GM19468 (cell line): Measurements from ENCODE around the gene PECR.

Experiments
- ATAC-seq: cut with Tn5 transposase; IDR thresholded peaks from one replicate; pipeline ENCODE4 v1.9.1; 2021; ENCODE audit warnings: mild to moderate bottlenecking, moderate library complexity, moderate number of reproducible peaks; ENCODE audit not compliant: unreplicated experiment; ENCODE audit errors: extremely low read depth

Gene PECR

DNA sequence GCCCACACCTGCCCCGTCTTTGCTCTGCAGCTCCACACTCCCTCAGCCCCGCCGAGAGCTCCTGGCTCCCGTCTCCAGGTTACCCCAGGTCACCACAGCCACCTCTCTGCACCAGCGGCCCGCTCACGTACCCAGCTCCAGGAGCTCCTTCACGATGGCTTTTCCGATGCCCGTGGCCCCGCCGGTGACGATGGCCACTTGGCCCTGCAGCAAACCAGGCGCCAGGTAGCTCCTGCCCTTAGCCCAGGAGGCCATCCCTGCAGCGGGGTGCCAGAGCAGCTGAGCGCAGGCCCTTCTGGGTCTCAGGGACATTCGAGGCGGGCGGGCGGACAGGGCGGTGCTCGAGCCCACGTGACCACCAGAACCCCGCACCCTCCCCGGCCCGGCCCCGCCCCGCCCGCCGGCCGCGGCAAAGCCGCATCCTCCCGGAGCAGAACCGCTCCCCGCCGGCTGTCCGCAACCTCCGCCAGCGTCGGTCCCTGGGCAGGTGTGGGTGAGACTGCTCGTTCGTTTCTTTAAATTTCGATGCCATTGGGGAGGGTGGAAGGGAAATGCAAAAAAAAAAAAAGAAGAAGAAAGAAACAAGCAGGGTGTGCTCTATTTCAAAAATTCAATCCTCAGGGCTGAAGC is at the start of gene PECR, which contains the start of gene TMEM169:
TSS of gene PECR (minus strand) at position 323 of the 630 bp plus-strand sequence. CDS start at position 255, 68 bp downstream.
TSS of gene TMEM169 (plus strand) at position 433 of the 630 bp plus-strand sequence. CDS start 14,045 bp downstream, outside the sequence.
- ATAC-seq = peak; percentile 50

GRCh38 chr2:216130346-216130971 is 48.9 kb upstream of the PECR start:
- ATAC-seq = no peak

DNA sequence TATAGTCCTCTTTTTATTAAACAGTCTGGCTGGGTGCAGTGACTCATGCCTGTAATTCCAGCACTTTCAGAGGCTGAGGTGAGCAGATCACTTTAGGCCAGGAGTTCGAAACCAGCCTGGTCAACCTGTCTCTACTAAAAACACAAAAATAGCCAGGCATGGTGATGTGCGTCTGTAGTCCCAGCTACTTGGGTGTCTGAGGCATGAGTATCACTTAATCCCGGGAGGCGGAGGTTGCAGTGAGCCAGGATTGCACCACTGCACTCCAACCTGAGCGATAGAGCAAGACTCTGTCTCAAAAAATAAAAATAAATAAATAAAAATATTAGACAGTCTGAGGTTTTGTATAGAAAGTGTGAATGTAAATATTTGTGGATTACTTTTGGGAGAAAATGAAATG is 45.3 kb upstream of the PECR start:
- no peak for ATAC-seq

- no peak for ATAC-seq
These were observed 39.6 kb upstream of the PECR start for GRCh38 chr2:216121255-216121654.

DNA sequence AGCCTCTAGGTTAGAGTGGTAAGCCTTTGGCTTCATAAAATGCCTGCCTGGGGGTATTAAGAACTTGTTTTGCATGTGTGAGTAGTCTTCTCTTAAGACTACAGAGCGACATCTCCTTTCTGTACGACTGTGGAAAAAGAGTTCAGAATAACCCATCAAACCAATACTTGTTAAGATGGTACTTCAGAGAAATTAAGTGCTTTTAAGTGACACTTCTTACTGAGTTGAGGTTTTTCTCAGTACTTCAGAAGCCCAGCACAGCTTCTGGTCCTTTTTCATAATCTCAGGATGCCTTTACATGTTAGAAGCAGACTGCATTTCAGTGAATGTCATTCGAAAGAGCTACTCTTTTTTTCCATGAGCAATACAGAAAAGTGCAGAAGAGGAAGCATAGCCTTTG is 38.4 kb upstream of the PECR start:
- ATAC-seq = no peak

- no peak for ATAC-seq
These were observed 37.5 kb upstream of the PECR start for GRCh38 chr2:216119146-216119545.

- no peak for ATAC-seq
These were observed 36.9 kb upstream of the PECR start for GRCh38 chr2:216118474-216118873.

DNA sequence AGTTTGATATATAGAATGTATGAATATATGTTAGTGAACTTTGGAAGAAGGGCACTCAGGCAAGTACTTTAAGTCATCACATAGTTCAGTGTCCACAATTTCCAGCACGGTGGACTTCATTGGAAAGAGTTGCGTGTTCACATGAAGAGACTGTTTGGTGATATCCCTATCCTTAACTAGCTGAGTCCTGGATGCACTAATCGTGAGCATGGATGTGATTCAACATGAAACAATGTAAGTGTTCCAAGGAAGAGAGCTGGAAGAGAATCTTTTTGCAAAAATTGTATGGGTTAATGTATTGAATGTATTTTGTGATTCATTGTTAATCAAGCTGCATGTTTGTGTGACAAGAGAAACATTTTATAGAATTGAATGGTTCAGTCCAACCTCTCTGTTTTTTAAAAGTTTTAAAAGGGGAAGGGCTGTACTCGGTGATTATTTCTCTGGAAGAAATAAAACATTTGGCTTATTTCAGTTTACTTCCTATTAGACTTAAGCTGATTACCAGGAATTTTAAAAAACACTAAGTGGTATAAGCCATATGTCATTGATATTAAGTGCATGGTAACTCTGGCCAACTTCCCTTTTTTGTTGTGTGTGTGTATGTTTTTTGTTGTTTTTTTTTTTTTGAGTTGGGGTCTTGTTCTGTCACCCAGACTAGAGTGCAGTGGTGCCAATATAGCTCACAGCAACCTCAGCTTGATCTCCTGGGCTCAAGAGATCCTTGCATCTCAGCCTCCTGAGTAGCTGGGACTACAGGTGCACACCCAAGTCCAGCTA is 36.1 kb upstream of the PECR start:
- ATAC-seq = no peak

DNA sequence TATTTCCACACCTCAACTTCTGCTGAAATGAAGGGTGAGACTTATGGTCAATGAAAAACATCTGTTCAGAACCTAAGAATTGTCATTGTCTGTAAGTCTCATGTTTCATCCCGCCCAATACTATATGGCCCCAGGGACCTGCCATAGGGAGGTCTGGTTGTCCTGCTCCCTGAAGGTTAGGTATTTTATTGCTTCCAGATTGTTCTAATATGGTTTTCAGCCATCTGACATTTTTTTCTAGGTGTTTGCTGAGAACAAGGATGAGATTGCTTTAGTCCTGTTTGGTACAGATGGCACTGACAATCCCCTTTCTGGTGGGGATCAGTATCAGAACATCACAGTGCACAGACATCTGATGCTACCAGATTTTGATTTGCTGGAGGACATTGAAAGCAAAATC is 34.8 kb upstream of the PECR start:
- no peak for ATAC-seq

GRCh38 chr2:216114714-216115531 is 33.3 kb upstream of the PECR start:
- peak; percentile 17 for ATAC-seq

DNA sequence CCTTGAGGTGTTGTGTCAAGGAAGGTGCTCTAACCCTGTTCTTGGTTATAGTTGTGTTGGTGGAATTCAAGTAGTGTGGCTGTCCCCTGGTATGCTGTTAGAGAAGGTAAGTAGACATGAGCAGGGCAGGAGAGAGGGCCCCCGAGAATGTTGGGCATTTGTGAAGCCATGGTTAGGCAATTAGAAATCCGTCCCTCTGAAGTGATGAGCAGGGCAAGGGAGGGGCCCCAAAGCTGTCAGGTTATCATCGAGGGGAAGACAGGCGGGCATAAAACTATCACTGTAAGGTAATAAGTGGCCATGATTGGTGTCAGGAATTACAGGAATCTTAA is 32.7 kb upstream of the PECR start:
- no peak for ATAC-seq

DNA sequence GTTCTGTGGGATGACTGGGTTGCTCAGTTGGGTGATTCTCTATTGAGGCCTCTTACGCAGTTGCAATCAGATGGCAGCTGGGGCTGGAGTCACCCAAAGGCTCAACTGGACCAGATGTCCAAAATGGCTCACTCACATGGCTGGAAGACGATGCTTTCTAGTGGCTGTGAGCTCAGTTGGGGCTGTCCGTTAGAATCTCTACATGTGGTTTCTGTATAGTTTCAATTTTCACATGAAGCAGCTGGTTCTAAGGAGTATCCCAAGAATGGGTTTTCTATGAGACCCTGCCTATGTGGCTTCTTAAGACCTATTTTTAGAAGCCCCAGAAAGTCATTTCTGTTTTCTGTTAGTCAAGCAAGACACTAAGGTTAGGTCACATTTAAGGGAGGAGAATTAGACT is 32.0 kb upstream of the PECR start:
- ATAC-seq = peak; percentile 54

DNA sequence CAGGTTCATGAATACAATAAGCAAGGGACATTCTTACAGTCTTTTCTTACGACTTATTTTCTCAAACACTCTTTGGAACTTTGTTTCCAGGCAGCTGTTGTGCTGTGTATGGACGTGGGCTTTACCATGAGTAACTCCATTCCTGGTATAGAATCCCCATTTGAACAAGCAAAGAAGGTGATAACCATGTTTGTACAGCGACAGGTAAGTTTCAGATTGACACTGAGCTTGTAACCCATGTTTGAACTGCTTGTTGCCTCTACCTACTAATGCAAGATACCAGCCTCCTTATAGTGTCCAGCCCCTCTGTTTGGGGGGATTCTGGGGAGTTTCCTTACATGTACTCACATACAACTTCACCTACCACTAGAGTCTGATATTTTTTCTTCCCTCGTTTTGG is 31.3 kb upstream of the PECR start:
- ATAC-seq = no peak

DNA sequence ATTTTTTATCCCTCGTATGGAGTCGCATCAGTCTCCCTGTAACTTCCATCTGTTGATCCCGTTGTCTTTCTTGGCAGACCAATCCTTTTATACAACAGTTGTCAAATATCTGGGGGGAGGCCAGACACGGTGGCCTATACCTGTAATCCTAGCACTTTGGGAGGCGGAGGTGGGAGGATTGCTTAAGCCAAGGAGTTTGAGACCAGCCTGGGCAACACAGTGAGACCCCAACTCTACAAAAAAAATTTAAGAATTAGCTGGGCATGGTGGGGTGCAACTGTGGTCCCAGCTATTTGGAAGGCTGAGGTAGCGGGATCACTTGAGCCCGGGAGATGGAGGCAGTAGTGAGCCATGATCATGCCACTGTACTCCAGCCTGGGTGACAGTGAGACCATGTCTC is 29.5 kb upstream of the PECR start:
- no peak for ATAC-seq

- ATAC-seq = no peak
These were observed 29.0 kb upstream of the PECR start for GRCh38 chr2:216110620-216111019.

- ATAC-seq = no peak
These were observed 28.5 kb upstream of the PECR start for GRCh38 chr2:216109962-216110614.

GRCh38 chr2:216108967-216109921 is 27.6 kb upstream of the PECR start, which contains the start of gene XRCC5:
XRCC5 (plus strand) TSS chr2:216109348; CDS start chr2:216109437, 89 bp downstream.
- peak; percentile 37 for ATAC-seq

DNA sequence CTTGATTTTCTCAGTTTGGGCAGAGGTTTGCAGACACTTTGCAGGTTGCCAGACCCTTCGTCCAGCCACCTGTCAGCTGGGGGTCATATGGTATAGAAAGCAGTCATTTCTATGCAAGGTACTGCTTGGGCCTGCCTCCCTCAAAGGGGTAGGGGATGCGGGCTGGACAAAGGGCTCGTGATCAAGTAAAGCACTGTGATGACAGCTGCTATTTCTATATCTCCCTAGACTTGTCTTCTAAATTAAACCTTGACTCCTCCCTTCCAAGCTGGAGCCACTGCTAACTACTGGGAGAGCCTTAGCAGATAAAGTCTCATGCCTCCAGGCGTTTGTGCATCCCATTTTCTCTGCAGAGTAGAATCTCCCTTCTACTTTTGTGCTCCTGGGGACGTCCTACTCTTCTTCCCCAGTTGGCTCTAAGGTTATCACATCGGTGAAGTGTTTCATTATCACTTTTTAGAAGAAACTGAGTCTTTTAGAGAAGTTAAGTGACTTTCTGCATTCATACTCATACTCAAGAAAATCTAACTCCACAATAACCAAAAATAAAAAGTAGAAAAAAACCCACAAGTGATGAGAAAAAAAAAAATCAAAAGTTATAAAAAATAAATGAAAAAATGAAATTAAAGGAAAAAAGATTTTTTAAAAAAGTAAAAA is 26.8 kb upstream of the PECR start:
- no peak for ATAC-seq
